Lung microvascular endothelial cell (primary cell): ENCODE results near the gene SENP5. TPM values are rescaled to one million over a fixed set of nuclear protein-coding genes. Genes with fewer than 3 reads are reported as not detected.
"Not testable (repeated sequence)": the region's sequence is repeated elsewhere in the genome, so short reads cannot be mapped to it uniquely, and the experiment has no call there.

Experiments used
- DNase-seq, 2 donors: peaks; one replicate each; pipeline versions ENCODE4 v3.0.0 to v3.0.0-alpha.2; 2010; ENCODE audit warnings: low read depth in 2 of 2
- total RNA-seq: library from RNA; depleted of rRNA; stranded (reverse); fragments of >200 nt; gene quantifications from 2 replicates; pipeline ENCODE4 v1.2.1, GENCODE V29; 2014

Gene SENP5, protein sequence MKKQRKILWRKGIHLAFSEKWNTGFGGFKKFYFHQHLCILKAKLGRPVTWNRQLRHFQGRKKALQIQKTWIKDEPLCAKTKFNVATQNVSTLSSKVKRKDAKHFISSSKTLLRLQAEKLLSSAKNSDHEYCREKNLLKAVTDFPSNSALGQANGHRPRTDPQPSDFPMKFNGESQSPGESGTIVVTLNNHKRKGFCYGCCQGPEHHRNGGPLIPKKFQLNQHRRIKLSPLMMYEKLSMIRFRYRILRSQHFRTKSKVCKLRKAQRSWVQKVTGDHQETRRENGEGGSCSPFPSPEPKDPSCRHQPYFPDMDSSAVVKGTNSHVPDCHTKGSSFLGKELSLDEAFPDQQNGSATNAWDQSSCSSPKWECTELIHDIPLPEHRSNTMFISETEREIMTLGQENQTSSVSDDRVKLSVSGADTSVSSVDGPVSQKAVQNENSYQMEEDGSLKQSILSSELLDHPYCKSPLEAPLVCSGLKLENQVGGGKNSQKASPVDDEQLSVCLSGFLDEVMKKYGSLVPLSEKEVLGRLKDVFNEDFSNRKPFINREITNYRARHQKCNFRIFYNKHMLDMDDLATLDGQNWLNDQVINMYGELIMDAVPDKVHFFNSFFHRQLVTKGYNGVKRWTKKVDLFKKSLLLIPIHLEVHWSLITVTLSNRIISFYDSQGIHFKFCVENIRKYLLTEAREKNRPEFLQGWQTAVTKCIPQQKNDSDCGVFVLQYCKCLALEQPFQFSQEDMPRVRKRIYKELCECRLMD
- 25.3 and 38.9 TPM in 2 replicates for total RNA-seq

DNA sequence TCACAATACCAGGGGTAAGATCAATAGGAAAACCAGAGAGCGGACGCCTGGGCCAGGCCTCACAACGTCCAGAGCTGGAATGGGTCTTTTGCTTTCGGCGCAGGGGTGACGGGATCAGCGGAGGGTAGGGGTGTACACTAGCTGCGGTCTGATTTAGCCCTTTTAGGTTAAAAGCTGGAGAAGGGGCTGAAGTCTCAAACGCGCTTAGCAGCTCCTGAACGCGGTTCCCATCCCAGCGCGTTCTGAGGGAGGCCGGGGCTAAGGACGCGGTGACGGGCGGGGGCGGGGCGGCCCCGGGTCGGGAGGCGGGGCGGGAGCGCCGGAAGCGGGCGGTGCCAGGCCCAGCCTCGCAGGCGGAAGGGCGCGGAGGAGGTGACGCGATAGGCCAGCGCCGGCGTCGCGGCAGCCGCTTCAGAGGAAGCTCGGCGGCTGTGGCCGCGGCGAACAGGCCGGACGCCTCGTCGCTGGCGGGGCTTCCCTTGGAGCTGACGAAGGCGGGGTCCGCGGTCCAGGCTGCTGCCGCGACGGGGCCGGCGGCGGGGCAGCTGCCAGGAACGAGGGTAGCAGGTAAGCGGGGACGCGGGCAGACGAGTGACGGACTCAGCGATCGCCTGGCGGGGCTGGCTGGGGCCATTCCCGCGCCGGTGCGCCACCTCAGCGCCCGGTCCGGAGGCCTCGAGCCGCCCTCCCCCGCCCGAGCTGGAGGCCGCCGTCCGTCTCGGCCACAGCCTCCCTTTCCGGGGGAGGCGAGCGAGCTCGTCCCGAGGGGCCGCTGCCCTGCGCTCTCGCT lies at the start of gene SENP5:
SENP5 (plus strand) TSS at position 414 of the 790 bp plus-strand sequence. CDS start 17,262 bp downstream, outside the sequence.
- DNase-seq, result peak; percentile 93 to 96

DNA sequence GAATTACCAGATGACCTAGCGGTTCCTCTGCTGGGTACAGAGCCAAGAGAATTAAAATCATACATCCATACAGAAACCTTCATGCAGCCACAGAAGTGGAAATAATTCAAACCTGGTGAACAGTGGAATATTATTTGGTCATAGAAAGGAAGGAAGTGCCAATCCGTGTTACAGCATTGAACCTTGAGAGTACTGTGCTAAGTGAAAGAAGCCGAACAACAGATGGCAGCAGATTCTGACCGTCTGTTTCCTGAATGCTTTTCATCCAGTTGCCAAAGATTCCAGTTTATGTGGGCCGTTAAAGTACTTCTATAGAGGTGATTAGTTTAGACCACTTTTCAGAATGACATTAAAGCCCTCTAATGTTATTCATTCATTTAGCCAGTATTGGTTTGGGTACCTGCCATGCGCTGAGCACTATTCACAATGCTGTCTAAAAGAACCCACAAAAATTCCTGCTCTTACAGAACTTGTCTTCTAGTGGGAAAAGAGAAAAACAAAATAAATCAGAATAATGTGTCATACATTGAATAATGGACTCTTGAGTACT lies 45.8 kb upstream of the SENP5 start:
- peak in 1 of 2 donors; percentile 56 for DNase-seq

DNA sequence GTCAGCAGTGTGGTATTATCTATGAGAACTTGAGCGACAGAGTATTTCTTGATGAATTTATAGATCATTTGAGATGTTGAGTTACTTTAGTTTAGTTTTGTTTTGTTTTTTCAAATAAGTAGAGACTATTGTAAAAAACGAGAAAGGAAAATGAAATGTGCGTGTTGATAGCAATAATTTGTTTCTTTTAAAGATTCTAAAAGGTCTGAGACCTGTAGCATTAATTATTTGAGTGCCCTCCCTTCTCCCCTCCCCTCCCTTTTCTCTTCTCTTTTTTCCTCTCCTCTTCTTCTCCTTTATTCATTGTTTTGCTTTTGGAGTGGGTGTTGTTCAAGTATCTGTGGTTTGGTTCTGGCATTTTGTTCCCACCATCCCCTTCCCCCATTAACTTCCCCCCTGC lies 38.1 kb upstream of the SENP5 start:
- not testable (repeated sequence) for DNase-seq

DNA sequence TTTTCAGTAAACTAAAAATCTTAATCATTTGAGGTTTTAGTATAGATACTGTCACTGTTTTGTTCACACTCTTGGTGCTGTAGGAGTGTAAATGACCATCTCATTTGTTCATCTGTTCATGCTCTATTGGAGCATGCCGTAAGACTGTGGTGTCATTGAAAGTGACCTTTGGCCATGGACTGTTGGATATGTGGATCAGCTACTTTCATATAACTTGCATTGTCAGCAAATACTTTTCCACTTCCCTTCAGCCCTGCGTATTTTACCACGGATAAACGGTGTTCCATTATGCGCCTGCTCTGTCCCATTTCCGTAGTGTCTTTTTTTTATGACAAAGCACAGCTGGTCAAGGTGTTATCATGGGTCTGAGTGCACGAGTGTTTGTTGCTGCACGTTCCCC lies 32.6 kb upstream of the SENP5 start:
- peak in 1 of 2 donors; percentile 77 for DNase-seq

DNA sequence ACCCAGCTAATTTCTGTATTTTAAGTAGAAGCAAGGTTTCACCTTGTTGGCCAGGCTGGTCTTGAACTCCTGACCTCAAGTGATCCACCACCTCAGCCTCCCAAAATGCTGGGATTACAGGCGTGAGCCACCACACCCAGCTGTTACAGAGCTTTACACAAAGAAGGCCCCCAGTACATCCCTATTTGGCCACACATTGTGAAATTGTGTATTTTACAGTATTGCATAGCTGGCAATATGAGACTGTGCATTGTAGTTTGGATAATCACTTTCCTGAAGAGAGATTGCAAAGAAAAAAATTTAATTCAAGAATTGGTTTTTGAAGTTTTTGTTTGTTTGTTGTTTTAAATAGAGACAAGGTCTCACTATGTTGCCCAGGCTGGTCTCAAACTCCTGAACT lies 31.1 kb upstream of the SENP5 start:
- DNase-seq, result not testable (repeated sequence)

DNA sequence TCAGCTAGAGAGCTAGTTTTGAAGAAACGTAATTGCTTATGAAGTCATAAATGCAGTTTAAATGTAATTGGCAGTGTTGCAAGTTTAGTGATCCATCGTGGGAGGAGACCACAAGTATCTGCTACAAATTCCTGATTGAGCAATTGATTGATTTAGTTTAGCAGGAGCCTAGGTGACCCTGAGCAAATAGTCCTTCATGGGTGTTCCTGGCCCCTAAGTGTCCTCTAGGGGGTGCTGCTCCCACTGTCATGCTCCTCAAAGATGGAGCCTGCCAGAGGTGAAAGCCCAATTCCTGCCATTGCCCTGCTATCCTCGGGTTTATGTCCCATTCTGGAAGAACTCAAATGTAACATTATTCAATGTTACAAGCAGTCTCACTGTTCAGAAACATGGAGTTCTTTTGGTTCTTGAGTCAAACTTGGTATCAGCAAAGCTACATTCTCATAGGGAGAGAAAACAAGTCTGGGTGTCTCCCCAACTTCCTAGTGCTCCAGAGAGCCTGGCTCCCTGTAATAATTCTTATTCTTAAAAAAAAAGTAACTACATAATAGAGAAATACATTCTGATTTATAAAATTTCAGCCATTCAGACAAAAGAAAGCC lies 29.8 kb upstream of the SENP5 start:
- peak; percentile 76 to 77 for DNase-seq

DNA sequence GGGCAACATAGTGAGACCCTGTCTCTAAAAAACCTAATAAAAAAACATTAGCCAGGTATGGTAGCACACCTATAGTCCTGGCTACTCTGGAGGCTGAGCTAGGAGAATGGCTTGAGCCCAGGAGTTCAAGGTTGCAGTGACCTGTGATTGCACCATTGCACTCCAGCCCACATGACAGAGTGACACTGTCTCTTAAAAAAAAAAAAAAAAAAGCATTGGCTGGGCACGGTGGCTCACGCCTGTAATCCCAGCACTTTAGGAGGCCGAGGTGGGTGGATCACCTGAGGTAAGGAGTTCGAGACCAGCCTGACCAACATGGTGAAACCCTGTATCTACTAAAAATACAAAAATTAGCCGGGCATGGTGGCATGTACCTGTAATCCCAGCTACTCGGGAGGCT lies 28.4 kb upstream of the SENP5 start:
- not testable (repeated sequence) for DNase-seq

DNA sequence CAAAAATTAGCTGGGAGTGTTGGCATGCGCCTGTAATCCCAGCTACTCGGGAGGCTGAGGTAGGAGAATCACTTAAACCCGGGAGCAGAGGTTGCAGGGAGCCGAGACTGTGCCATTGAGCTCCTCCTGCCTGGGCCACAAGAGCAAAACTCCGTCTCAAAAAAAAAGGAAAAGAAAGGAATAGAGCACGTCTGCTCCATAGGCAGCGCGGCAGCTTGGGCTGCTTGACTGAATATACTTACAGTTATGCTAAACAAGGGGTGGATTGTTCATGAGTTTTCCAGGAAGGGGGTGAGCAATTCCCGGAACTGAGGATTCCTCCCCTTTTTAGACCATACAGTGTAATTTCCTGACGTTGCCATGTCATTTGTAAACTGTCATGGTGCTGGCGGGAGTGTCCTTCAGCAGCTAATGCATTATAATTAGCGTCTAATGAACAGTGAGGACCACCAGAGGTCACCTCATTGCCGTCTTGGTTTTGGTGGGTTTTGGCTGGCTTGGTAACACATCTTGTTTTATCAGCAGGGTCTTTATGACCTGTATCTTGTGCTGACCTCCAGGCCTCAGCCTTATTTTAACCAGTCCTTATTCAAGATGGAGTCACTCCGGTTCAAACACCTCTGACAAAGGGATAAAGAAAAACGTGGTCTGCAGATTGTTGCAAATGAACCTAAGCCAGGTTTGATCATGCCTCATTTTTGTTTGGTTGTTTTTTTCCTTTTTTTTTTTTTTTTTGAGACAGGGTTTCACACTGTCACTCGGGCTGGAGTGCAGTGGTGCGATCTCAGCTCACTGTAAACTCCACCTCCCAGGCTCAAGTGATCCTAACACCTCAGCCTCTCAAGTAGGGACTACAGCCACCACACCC lies 24.9 kb upstream of the SENP5 start:
- peak; percentile 16 to 71 for DNase-seq

DNA sequence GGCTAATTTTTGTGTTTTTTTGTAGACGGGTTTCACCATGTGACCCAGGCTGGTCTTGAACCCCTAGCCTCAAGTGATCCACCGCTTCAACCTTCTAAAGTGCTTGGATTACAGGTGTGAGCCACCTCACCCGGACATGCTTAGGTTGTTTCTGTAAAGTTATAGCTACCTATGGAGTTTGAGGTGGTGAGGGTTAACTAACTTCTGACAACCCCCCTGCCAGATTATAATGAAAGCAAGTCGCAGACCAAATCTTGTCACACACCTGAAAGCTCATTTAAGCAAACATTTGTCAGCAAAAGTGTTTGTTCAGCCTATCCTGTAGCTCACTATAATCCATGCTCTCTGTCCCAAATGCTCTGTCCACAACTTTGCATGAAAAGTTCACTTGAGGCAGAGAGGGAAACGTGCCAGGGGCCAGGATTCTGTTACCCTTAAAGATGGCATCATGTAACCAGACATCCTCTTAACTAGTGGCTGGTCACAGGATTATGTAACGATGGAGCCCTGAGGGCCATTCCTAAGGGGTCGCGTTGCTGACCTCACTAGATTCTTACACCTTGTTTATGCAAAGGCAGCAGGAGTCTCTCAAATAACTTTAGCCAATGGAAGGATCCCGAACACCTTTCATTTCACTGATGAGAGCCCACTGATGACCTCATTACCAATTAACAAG lies 24.1 kb upstream of the SENP5 start:
- DNase-seq, result no peak

DNA sequence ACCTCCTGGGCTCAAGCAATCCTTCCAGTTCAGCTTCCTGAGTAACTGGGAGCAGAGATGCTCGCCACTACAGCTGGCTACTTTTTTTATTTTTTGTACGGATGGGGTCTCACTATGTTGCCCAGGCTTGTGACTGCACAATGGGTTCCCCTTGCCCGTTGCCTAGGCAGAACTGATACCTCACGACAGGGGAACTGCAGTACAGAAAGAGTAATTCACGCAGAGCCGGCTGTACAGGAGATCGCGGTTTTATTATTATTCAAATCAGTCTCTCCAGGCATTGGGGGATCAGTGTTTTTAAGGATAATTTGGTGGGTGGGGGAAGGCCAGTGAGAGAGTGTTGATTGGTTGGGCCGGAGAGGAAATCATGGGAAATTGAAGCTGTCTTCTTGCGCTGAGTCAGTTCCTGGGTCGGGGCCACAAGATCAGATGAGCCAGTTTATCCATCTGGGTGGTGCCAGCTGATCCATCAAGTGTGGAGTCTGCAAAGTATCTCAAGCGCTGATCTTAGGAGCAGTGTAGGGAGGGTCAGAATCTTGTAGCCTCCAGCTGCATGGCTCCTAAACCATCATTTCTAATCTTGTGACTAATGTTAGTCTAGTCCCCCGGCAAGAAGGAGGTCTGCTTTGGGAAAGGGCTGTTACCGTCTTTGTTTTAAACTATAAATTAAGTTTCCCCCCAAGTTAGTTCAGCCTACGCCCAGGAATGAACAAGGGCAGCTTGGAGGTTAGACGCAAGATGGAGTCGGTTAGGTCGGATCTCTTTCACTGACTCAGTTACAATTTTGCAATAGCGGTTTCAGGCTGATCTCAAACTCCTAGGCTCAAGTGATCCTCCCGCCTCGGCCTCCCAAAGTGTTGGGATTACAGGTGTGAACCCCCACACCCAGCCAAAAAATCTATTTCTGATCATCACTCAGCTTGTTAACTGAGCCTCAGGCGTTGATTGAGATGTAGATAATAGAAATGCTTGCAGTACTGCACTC lies 23.2 kb upstream of the SENP5 start:
- DNase-seq, result not testable (repeated sequence)

DNA sequence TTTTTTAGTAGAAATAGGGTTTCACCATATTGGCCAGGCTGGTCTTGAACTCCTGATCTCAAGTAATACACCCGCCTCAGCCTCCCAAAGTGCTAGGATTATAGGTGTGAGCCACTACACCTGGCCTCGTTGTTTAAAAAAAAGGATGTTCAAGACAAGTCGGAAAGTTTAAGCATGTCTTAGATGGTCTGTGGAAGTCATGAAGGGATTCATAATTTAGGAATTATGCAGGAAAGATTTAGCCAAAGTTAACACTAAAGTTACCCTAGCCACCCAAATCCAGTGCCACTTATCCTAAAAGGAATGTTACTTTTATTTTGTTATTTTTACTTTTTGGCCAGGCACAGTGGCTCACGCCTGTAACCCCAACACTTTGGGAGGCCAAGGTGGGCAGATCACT lies 19.3 kb upstream of the SENP5 start:
- DNase-seq, result not testable (repeated sequence)

DNA sequence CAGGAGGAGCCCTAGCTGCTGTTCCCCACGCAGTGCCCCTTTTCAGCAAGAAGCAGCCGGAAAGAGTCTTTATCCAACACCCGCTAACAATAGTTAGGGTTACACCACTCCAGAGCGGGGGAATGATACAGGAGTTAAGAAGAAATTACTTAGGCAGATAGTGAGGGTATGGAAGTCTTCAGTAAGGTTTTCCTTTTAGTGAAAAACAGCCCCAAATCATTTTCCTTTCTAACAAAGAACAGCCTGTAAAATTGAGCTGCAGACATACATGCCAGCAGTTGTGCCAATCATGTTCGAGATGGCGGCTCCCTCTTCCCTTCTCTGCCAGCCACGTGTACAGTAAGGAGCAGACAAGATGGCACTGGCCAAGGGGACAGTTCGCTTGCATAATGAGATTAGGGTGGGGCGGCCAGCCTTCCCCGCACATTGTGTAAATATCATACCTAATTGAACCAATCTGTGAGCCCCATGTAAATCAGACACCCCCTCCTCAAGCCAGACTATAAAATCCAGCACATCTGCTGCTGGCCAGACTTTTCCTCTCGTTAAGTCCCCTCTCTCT lies 18.5 kb upstream of the SENP5 start:
- no peak for DNase-seq

DNA sequence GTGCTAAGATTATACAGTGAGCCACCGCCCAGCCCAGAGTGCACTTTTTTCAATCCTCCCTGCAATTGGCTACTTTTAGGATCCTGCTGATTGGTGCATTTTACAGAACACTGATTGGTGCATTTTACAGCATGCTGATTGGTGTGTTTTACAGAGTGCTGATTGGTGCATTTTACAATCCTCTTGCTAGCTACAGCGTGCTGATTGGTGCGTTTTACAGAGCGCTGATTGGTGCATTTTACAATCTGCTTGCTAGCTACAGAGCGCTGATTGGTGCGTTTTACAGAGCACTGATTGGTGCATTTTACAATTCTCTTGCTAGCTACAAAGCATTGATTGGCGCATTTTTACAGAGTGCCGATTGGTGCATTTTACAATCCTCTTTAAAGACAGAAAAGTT lies 4.7 kb upstream of the SENP5 start:
- not testable (repeated sequence) for DNase-seq

DNA sequence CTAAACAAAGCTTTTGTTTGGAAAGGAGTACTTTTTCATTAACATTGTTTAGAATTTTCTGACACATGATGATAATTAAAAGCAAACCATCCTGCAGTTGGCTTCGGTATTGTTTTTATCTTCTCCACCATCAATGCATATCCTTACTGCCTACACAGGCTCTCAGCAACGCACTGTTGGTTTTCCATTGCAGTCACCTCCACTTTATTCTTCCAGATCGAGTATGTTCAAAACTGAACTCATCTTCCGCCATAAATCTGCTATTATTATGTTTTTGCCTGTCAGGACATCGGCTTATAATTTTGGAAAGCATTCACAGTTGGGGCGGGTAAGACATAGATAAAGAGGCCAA lies 589 bp upstream of the SENP5 start:
- peak in 1 of 2 donors; percentile 43 for DNase-seq

DNA sequence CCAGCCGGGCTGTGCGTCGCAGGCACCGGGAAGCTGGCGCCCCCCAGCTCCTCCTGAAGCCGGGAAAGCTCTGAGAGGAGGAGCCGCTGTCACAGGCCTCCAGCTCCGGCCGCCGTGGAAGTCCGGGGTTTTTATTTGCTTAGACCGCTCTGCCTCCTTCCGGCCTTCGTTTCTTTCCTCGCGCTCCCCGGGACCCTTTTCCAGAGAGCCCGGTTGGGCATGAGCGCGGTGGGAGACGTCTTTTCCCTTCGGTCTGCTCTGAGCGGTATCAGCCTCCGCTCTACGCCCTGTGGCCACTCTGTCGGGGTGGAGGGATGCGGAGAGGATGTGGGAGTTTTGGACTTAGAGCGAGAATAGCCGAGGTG lies 559 bp downstream of the SENP5 start:
- DNase-seq, result peak in 1 of 2 donors; percentile 50

DNA sequence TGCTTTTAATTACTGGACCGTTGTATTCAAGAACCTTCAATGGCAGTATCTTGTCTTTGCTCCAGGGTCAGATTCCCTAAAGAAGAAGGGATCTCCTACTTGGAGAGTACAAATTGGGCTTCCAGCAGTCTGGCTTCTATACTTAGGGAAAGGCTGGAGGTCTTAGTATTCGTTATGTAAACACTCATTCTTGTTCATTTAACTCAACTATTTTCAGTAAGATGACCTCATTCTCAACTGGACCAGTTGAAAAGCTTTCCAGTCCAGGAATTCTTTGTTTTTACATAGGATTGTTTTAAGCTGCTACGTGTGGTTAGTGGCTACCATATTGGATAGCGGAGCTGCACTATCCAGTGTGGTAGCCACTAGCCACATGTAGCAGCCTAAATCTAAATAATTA lies 4.6 kb downstream of the SENP5 start:
- no peak for DNase-seq

DNA sequence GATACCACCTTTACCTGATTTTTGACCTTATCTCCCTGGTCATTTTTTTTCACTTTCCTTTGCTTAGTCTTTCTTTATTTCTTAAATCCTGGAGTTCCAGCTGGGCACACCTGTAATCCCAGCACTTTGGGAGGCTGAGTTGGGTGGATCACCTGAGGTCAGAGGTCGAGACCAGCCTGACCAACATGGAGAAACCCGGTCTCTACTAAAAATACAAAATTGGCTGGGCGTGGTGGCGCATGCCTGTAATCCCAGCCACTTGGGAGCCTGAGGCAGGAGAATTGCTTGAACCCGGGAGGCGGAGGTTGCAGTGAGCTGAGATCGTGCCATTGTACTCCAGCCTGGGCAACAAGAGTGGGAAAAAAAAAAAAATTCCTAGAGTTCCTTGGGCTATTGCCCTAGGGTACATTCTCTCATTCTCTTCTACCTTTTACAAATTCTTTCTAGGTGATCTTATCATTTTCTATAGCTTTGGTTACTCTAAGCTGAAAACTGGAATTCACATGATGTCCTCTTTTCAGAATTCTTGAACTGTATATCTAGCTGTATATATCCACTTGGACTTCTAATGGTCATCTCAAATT lies 6.9 kb downstream of the SENP5 start:
- not testable (repeated sequence) for DNase-seq

DNA sequence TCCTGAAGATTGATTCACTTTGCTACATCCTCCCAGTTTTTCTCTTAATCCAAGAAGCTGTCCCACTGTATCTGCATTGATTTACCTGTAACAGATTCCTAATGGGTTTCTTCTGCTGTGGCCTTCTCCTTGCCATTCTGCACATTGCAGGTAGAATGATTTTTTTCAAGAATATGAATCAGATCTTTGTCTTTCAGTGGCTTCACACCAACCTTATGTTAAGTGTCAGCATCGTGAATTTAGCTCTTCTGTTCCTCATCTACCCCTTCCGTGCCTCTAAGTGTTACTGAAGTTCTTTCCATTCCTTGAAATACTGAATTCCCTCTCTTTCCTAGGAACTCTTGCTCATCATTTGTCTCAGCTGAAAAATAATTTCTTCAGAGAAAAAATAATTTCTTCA lies 7.5 kb downstream of the SENP5 start:
- DNase-seq, result no peak
